HL-60 (cell line): ENCODE data around the gene BPTF.

Experiments used
- GABPA ChIP-seq: IDR thresholded peaks from 2 replicates; pipeline ENCODE4 v1.6.1; 2012; ENCODE audit warnings: low read depth
- POLR2AphosphoS5 ChIP-seq: IDR thresholded peaks from 2 replicates; pipeline ENCODE4 v1.6.1; 2012; ENCODE audit warnings: low read depth
- TF ChIP-seq, protein P1 (sequence below): IDR thresholded peaks from one replicate; pipeline ENCODE4 v1.5.1; 2011; ENCODE audit warnings: low read length, control low read depth, inconsistent platforms; ENCODE audit not compliant: insufficient read depth
- TF ChIP-seq, protein P2 (sequence below): IDR thresholded peaks from 2 replicates; pipeline ENCODE4 v1.6.1; 2012; ENCODE audit warnings: low read depth; ENCODE audit not compliant: insufficient replicate concordance

DNA sequence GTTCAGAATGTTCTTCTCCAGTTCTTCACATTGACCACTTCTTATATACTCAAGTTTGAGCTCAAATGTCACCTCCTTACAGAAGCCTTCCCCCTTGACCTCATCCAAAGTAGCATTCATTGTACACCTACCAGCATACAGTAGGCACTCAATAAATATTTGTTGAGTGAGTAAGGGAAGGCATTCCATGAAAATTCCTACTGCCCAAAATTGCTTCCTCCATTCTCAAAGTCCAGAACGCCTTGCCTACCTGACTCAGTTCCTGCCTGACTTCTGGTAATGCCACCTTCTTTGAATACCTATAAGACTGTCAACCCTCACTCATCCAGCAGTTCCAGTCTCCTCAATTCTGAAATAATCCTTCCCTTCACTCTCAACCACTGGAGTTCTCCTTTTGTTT lies 14.8 kb upstream of the BPTF start:
- TF ChIP-seq, protein P1, sequence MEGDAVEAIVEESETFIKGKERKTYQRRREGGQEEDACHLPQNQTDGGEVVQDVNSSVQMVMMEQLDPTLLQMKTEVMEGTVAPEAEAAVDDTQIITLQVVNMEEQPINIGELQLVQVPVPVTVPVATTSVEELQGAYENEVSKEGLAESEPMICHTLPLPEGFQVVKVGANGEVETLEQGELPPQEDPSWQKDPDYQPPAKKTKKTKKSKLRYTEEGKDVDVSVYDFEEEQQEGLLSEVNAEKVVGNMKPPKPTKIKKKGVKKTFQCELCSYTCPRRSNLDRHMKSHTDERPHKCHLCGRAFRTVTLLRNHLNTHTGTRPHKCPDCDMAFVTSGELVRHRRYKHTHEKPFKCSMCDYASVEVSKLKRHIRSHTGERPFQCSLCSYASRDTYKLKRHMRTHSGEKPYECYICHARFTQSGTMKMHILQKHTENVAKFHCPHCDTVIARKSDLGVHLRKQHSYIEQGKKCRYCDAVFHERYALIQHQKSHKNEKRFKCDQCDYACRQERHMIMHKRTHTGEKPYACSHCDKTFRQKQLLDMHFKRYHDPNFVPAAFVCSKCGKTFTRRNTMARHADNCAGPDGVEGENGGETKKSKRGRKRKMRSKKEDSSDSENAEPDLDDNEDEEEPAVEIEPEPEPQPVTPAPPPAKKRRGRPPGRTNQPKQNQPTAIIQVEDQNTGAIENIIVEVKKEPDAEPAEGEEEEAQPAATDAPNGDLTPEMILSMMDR: no peak
- TF ChIP-seq POLR2AphosphoS5 (no peak), GABPA (no peak)
- TF ChIP-seq, protein P2, sequence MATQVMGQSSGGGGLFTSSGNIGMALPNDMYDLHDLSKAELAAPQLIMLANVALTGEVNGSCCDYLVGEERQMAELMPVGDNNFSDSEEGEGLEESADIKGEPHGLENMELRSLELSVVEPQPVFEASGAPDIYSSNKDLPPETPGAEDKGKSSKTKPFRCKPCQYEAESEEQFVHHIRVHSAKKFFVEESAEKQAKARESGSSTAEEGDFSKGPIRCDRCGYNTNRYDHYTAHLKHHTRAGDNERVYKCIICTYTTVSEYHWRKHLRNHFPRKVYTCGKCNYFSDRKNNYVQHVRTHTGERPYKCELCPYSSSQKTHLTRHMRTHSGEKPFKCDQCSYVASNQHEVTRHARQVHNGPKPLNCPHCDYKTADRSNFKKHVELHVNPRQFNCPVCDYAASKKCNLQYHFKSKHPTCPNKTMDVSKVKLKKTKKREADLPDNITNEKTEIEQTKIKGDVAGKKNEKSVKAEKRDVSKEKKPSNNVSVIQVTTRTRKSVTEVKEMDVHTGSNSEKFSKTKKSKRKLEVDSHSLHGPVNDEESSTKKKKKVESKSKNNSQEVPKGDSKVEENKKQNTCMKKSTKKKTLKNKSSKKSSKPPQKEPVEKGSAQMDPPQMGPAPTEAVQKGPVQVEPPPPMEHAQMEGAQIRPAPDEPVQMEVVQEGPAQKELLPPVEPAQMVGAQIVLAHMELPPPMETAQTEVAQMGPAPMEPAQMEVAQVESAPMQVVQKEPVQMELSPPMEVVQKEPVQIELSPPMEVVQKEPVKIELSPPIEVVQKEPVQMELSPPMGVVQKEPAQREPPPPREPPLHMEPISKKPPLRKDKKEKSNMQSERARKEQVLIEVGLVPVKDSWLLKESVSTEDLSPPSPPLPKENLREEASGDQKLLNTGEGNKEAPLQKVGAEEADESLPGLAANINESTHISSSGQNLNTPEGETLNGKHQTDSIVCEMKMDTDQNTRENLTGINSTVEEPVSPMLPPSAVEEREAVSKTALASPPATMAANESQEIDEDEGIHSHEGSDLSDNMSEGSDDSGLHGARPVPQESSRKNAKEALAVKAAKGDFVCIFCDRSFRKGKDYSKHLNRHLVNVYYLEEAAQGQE: no peak
